MM.1S (cell line): ENCODE data around the gene SCFD2.

Experiments
- DNase-seq: peaks from one replicate; pipeline ENCODE4 v3.0.0-alpha.2; 2015
- H2AFZ ChIP-seq: fragments of 300-600 bp; sonication (generic); 2 replicates; pipeline ENCODE4 v1.6.0; 2016; ENCODE audit warnings: antibody characterized with exemption, low read length
- H3F3A ChIP-seq: fragments of 300-600 bp; sonication (generic); 2 replicates; pipeline ENCODE4 v1.6.1; 2016; ENCODE audit warnings: mild to moderate bottlenecking, antibody characterized with exemption, low read length, moderate library complexity, mixed read lengths; ENCODE audit not compliant: insufficient read depth
- H3K27ac ChIP-seq: fragments of 300-600 bp; sonication (generic); 2 replicates; pipeline ENCODE4 v1.5.1; 2016; ENCODE audit warnings: mild to moderate bottlenecking, low read length
- H3K27me3 ChIP-seq: fragments of 300-600 bp; sonication (generic); replicated peaks from 2 replicates; pipeline ENCODE4 v1.6.0; 2016; ENCODE audit warnings: low read length; ENCODE audit not compliant: insufficient read depth
- H3K36me3 ChIP-seq: fragments of 300-600 bp; sonication (generic); replicated peaks from 2 replicates; pipeline ENCODE4 v1.6.1; 2016; ENCODE audit warnings: mild to moderate bottlenecking, low read length, mixed read lengths; ENCODE audit not compliant: insufficient read depth
- H3K4me1 ChIP-seq: fragments of 300-600 bp; sonication (generic); 2 replicates; pipeline ENCODE4 v1.6.1; 2016; ENCODE audit warnings: low read length, mixed read lengths
- H3K4me2 ChIP-seq: fragments of 300-600 bp; sonication (generic); 2 replicates; pipeline ENCODE4 v1.6.0; 2016; ENCODE audit warnings: low read depth, low read length
- H3K4me3 ChIP-seq: fragments of 300-600 bp; sonication (generic); 2 replicates; pipeline ENCODE4 v1.5.1; 2016; ENCODE audit warnings: low read length, mixed read lengths
- H3K79me2 ChIP-seq: fragments of 300-600 bp; sonication (generic); 2 replicates; pipeline ENCODE4 v1.6.1; 2016; ENCODE audit warnings: mixed run types, low read length, mixed read lengths
- H3K9ac ChIP-seq: fragments of 300-600 bp; sonication (generic); 2 replicates; pipeline ENCODE4 v1.6.1; 2016; ENCODE audit warnings: low read length, mixed read lengths
- H3K9me2 ChIP-seq: fragments of 300-600 bp; sonication (generic); replicated peaks from 2 replicates; pipeline ENCODE4 v1.6.1; 2016; ENCODE audit warnings: mild to moderate bottlenecking, low read length, mixed read lengths; ENCODE audit not compliant: insufficient read depth
- H3K9me3 ChIP-seq: fragments of 300-600 bp; sonication (generic); replicated peaks from 2 replicates; pipeline ENCODE4 v1.6.1; 2016; ENCODE audit warnings: mild to moderate bottlenecking, low read length, mixed read lengths; ENCODE audit not compliant: insufficient read depth
- H4K20me1 ChIP-seq: fragments of 300-600 bp; sonication (generic); 2 replicates; pipeline ENCODE4 v1.6.1; 2016; ENCODE audit warnings: mild to moderate bottlenecking, low read length, moderate library complexity, mixed read lengths; ENCODE audit not compliant: insufficient read depth
- EZH2 ChIP-seq: fragments of 300-600 bp; sonication (generic); optimal IDR thresholded peaks from 2 replicates; pipeline ENCODE3; 2017; ENCODE audit warnings: low read depth, mild to moderate bottlenecking, antibody characterized with exemption, low read length, mixed read lengths
- EZH2phosphoT487 ChIP-seq: fragments of 300-600 bp; sonication (generic); IDR thresholded peaks from 2 replicates; pipeline ENCODE4 v1.6.1; 2018; ENCODE audit warnings: antibody characterized with exemption, low read length
- TF ChIP-seq, protein P1 (sequence below): fragments of 300-600 bp; sonication (generic); IDR thresholded peaks from 2 replicates; pipeline ENCODE4 v1.5.1; 2016; ENCODE audit warnings: antibody characterized with exemption, low read length, mixed read lengths

The SCFD2 gene

GRCh38 chr4:52937829-52938228 lies 428.0 kb downstream of the SCFD2 start:
- no peak overlapping the region for H2AFZ ChIP-seq
- no peaks in the 10 kb centered on the region for H3K36me3 ChIP-seq
- no peak overlapping the region for H3K4me2 ChIP-seq
- H3K27me3 ChIP-seq = no peaks in the 10 kb centered on the region
- H3K9ac ChIP-seq = no peak overlapping the region
- no peaks in the 10 kb centered on the region for H3F3A ChIP-seq
- H3K79me2 ChIP-seq = no peaks in the 10 kb centered on the region
- no peaks in the 10 kb centered on the region for H3K4me1 ChIP-seq
- no peak overlapping the region for H3K4me3 ChIP-seq
- no peak overlapping the region for H3K27ac ChIP-seq
- no peaks in the 10 kb centered on the region for H4K20me1 ChIP-seq
- H3K9me3 ChIP-seq = no peaks in the 10 kb centered on the region
- no peaks in the 10 kb centered on the region for H3K9me2 ChIP-seq
- TF ChIP-seq, protein P1, sequence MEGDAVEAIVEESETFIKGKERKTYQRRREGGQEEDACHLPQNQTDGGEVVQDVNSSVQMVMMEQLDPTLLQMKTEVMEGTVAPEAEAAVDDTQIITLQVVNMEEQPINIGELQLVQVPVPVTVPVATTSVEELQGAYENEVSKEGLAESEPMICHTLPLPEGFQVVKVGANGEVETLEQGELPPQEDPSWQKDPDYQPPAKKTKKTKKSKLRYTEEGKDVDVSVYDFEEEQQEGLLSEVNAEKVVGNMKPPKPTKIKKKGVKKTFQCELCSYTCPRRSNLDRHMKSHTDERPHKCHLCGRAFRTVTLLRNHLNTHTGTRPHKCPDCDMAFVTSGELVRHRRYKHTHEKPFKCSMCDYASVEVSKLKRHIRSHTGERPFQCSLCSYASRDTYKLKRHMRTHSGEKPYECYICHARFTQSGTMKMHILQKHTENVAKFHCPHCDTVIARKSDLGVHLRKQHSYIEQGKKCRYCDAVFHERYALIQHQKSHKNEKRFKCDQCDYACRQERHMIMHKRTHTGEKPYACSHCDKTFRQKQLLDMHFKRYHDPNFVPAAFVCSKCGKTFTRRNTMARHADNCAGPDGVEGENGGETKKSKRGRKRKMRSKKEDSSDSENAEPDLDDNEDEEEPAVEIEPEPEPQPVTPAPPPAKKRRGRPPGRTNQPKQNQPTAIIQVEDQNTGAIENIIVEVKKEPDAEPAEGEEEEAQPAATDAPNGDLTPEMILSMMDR = no peak
- no peak for TF ChIP-seq EZH2phosphoT487
- no peak for TF ChIP-seq EZH2
- DNase-seq = no peak

DNA sequence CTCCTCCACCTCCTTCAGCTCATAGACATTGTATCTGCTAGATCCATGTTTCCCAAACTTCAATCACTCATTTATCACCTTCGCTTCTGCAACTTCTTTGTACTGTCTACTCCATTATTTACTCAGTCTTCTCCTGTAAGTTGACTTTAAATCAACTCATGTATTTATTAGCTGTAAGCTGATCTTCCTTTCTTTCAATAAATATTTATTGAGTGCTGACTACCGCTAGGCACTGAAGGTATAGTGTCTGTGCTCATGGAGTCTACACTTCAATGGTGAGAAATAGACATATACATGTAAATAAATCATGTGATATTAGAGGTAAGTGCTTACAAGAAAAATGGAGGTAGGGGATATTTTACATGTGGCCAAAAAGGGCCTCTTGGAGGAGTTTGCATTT lies 429.1 kb downstream of the SCFD2 start:
- Histone ChIP-seq H3F3A (no peaks in the 10 kb centered on the region), H3K4me2 (no peak overlapping the region), H3K4me1 (no peaks in the 10 kb centered on the region), H3K79me2 (no peaks in the 10 kb centered on the region), H3K9me3 (no peaks in the 10 kb centered on the region), H3K9ac (no peak overlapping the region), H3K4me3 (no peak overlapping the region), H3K27ac (no peak overlapping the region), H3K9me2 (no peaks in the 10 kb centered on the region), H3K36me3 (no peaks in the 10 kb centered on the region), H4K20me1 (no peaks in the 10 kb centered on the region), H2AFZ (no peak overlapping the region), H3K27me3 (no peaks in the 10 kb centered on the region)
- TF ChIP-seq EZH2phosphoT487 (no peak), EZH2 (no peak)
- TF ChIP-seq, protein P1 = no peak
- no peak for DNase-seq

- Histone ChIP-seq H3K4me1 (no peaks in the 10 kb centered on the region), H4K20me1 (no peaks in the 10 kb centered on the region), H3K27ac (no peak overlapping the region), H3K27me3 (no peaks in the 10 kb centered on the region), H3K9me3 (no peaks in the 10 kb centered on the region), H3K9me2 (no peaks in the 10 kb centered on the region), H2AFZ (no peak overlapping the region), H3K9ac (no peak overlapping the region), H3K4me3 (no peak overlapping the region), H3F3A (no peaks in the 10 kb centered on the region), H3K36me3 (no peaks in the 10 kb centered on the region), H3K4me2 (no peak overlapping the region), H3K79me2 (no peaks in the 10 kb centered on the region)
- TF ChIP-seq, protein P1 = no peak
- TF ChIP-seq EZH2phosphoT487 (no peak), EZH2 (no peak)
- DNase-seq = no peak
Measured at GRCh38 chr4:52935317-52935716, 430.5 kb downstream of the SCFD2 start.
